K562 (cell line): Measurements from ENCODE around the gene PGPEP1. TPM values are rescaled to one million over a fixed set of nuclear protein-coding genes. Genes with fewer than 3 reads are reported as not detected.

Experiments
- ADNP ChIP-seq: fragments of 200-800 bp; sonication (Bioruptor generic); IDR thresholded peaks from 2 replicates; pipeline ENCODE4 v1.6.1; 2016; ENCODE audit warnings: missing genetic modification characterization, missing compliant biosample characterization
- BCOR ChIP-seq: fragments of 450-650 bp; IDR thresholded peaks from 2 replicates; pipeline ENCODE4 v1.6.1; 2016
- BRD9 ChIP-seq: fragments of 450-650 bp; IDR thresholded peaks from 2 replicates; pipeline ENCODE4 v1.6.1; 2018; ENCODE audit warnings: low read depth; ENCODE audit not compliant: partially characterized antibody
- CC2D1A ChIP-seq: fragments of 450-650 bp; IDR thresholded peaks from 2 replicates; pipeline ENCODE4 v1.6.1; 2017; ENCODE audit warnings: mild to moderate bottlenecking
- CEBPZ ChIP-seq: fragments of 150-350 bp; IDR thresholded peaks from 2 replicates; pipeline ENCODE4 v1.6.1; 2014; ENCODE audit warnings: low read depth, mild to moderate bottlenecking, low read length, borderline replicate concordance
- ETV1 ChIP-seq: fragments of 450-650 bp; conservative IDR thresholded peaks from 2 replicates; pipeline ENCODE4 v1.6.1; 2016; ENCODE audit warnings: missing genetic modification characterization, control low read depth, low read depth, missing compliant biosample characterization
- FOXJ3 ChIP-seq: sonication (generic); formaldehyde crosslinking; IDR thresholded peaks from 2 replicates; pipeline ENCODE4 v1.4.0; 2020; ENCODE audit warnings: mild to moderate bottlenecking, missing genetic modification reagents
- GABPB1 ChIP-seq: sonication (generic); formaldehyde crosslinking; IDR thresholded peaks from 2 replicates; pipeline ENCODE4 v1.8.0; 2022; ENCODE audit warnings: mild to moderate bottlenecking, missing genetic modification reagents
- SMARCA5 ChIP-seq: fragments of 450-650 bp; IDR thresholded peaks from 2 replicates; pipeline ENCODE4 v1.6.1; 2016
- SRF ChIP-seq, 2 experiments: fragments of 250-450, 450-650 bp in 1 of 2; sonication (Bioruptor Pico) in 1 of 2; sonication (generic) in 1 of 2; formaldehyde crosslinking; IDR thresholded peaks; 2 replicates each; pipeline versions ENCODE4 v1.5.0 to v1.5.1; 2020 to 2022; ENCODE audit warnings: mild to moderate bottlenecking in 1 of 2, missing genetic modification reagents in 1 of 2
- U2AF1 ChIP-seq: fragments of 200-400 bp; formaldehyde crosslinking; optimal IDR thresholded peaks from 2 replicates; pipeline ENCODE3; 2017; ENCODE audit warnings: mild to moderate bottlenecking, low read depth, low read length, moderate library complexity
- ZBTB1 ChIP-seq: sonication (generic); formaldehyde crosslinking; IDR thresholded peaks from 2 replicates; pipeline ENCODE4 v1.8.1; 2023; ENCODE audit warnings: missing genetic modification reagents, low read depth, mild to moderate bottlenecking, borderline replicate concordance
- ZFX ChIP-seq: sonication (generic); formaldehyde crosslinking; IDR thresholded peaks from 2 replicates; pipeline ENCODE4 v1.8.0; 2022; ENCODE audit warnings: mild to moderate bottlenecking, missing genetic modification reagents, moderate library complexity
- ZNF224 ChIP-seq: sonication (generic); formaldehyde crosslinking; IDR thresholded peaks from 2 replicates; pipeline ENCODE4 v1.8.0; 2022; ENCODE audit warnings: mild to moderate bottlenecking, missing genetic modification reagents
- ZNF23 ChIP-seq: fragments of 250-450 bp; sonication (Bioruptor Pico); IDR thresholded peaks from 2 replicates; pipeline ENCODE4 v1.4.0; 2020; ENCODE audit warnings: mild to moderate bottlenecking
- ZNF444 ChIP-seq: fragments of 250-450 bp; sonication (Bioruptor Pico); IDR thresholded peaks from 2 replicates; pipeline ENCODE4 v1.4.0; 2020; ENCODE audit warnings: mild to moderate bottlenecking, moderate library complexity
- polyA plus RNA-seq, 8 experiments: library from polyadenylated mRNA; depleted of rRNA in 4 of 8; stranded (reverse) in 5 of 8; unstranded in 3 of 8; fragments of >200 nt; fragmentation: Nextera tagmentation in 2 of 8; fragmentation: Illumina TruSeq in 1 of 8; extraction: Ambion mirVana in 2 of 8; extraction: Trizol in 1 of 8; gene quantifications; 2 replicates each; pipeline versions ENCODE4 v1.2.1 to v1.2.3, GENCODE V29; 2011 to 2014; ENCODE audit warnings: inconsistent platforms in 1 of 8, missing spikeins in 1 of 8
- total RNA-seq, 7 experiments: library from RNA; depleted of rRNA in 6 of 7; stranded (reverse); fragments of >200 nt in 6 of 7; fragmentation: Illumina TruSeq in 2 of 7; extraction: Trizol in 2 of 7; gene quantifications; 2 replicates each; pipeline versions ENCODE4 v1.2.1 to v1.2.3, GENCODE V29; 2011 to 2021; ENCODE audit warnings: low replicate concordance in 1 of 7
- TF ChIP-seq, protein P1 (sequence below): fragments of 250-450 bp; sonication (Bioruptor Pico); IDR thresholded peaks from 2 replicates; pipeline ENCODE4 v1.4.0; 2020
- TF ChIP-seq, protein P2 (sequence below), 2 experiments: fragments of 150-350 bp in 1 of 2; IDR thresholded peaks; 2 replicates each; pipeline ENCODE4 v1.6.1; 2012 to 2016; ENCODE audit warnings: low read depth in 2 of 2, low read length in 2 of 2, mild to moderate bottlenecking in 1 of 2, moderate library complexity in 1 of 2

The PGPEP1 gene
- total and polyA plus RNA-seq, 9 of the 15 experiments (the other 6 are each of a cell fraction or from before 2014, with no cell fraction given) = 10.0 to 69.6 (median 33.5) TPM

DNA sequence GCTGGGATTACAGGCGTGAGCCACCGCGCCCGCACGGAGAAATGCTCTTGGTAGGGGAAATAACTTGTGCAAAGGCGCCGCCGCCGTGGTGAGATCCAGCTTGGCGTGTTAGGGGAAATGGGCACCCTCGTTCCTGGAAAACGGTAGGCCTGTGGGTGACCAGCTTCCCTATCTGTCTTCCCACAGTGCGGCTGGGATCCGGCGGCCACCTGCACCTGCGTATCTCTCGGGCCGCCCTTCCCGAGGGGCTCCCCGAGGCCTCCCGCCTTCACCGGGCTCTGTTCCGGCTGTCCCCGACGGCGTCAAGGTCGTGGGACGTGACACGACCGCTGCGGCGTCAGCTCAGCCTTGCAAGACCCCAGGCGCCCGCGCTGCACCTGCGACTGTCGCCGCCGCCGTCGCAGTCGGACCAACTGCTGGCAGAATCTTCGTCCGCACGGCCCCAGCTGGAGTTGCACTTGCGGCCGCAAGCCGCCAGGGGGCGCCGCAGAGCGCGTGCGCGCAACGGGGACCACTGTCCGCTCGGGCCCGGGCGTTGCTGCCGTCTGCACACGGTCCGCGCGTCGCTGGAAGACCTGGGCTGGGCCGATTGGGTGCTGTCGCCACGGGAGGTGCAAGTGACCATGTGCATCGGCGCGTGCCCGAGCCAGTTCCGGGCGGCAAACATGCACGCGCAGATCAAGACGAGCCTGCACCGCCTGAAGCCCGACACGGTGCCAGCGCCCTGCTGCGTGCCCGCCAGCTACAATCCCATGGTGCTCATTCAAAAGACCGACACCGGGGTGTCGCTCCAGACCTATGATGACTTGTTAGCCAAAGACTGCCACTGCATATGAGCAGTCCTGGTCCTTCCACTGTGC is 47.9 kb downstream of the PGPEP1 start (continued):
- peak; percentile 51; the same call in 1 of the 2 replicates for TF ChIP-seq CC2D1A
- TF ChIP-seq, protein P1, sequence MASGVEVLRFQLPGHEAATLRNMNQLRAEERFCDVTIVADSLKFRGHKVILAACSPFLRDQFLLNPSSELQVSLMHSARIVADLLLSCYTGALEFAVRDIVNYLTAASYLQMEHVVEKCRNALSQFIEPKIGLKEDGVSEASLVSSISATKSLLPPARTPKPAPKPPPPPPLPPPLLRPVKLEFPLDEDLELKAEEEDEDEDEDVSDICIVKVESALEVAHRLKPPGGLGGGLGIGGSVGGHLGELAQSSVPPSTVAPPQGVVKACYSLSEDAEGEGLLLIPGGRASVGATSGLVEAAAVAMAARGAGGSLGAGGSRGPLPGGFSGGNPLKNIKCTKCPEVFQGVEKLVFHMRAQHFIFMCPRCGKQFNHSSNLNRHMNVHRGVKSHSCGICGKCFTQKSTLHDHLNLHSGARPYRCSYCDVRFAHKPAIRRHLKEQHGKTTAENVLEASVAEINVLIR (CRISPR knock-in tag) = 0 out of 2 replicates have a peak, but pooled peaks have one; percentile 37
- TF ChIP-seq ADNP (tag) = 0 out of 2 replicates have a peak, but pooled peaks have one; percentile 14
- peak; percentile 96 for TF ChIP-seq BCOR
- peak; percentile 93; the same call in 1 of the 2 replicates for TF ChIP-seq SMARCA5
- 0 out of 2 replicates have a peak, but pooled peaks have one; percentile 13 for TF ChIP-seq ZNF444 (CRISPR knock-in tag)
- TF ChIP-seq CEBPZ = no peak
- no peak for TF ChIP-seq FOXJ3 (CRISPR knock-in tag)
- TF ChIP-seq GABPB1 = peak; percentile 89
- no peak for TF ChIP-seq ZNF23 (CRISPR knock-in tag)
- peak; percentile 78 for TF ChIP-seq ZFX
- TF ChIP-seq SRF (CRISPR knock-in tag; IDR thresholded peaks at IDR 0.05) = peak; percentile 41 to 61; a peak in 2 of 4 replicates
- TF ChIP-seq ZNF224 (CRISPR knock-in tag) = 0 out of 2 replicates have a peak, but pooled peaks have one; percentile 65
- no peak for TF ChIP-seq BRD9
- peak; percentile 100 for TF ChIP-seq U2AF1
- peak; percentile 81 for TF ChIP-seq ZBTB1 (CRISPR knock-in tag)
- TF ChIP-seq ETV1 (tag) = no peak
- TF ChIP-seq, protein P2, sequence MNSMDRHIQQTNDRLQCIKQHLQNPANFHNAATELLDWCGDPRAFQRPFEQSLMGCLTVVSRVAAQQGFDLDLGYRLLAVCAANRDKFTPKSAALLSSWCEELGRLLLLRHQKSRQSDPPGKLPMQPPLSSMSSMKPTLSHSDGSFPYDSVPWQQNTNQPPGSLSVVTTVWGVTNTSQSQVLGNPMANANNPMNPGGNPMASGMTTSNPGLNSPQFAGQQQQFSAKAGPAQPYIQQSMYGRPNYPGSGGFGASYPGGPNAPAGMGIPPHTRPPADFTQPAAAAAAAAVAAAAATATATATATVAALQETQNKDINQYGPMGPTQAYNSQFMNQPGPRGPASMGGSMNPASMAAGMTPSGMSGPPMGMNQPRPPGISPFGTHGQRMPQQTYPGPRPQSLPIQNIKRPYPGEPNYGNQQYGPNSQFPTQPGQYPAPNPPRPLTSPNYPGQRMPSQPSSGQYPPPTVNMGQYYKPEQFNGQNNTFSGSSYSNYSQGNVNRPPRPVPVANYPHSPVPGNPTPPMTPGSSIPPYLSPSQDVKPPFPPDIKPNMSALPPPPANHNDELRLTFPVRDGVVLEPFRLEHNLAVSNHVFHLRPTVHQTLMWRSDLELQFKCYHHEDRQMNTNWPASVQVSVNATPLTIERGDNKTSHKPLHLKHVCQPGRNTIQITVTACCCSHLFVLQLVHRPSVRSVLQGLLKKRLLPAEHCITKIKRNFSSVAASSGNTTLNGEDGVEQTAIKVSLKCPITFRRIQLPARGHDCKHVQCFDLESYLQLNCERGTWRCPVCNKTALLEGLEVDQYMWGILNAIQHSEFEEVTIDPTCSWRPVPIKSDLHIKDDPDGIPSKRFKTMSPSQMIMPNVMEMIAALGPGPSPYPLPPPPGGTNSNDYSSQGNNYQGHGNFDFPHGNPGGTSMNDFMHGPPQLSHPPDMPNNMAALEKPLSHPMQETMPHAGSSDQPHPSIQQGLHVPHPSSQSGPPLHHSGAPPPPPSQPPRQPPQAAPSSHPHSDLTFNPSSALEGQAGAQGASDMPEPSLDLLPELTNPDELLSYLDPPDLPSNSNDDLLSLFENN (IDR thresholded peaks at IDR 0.05; ENCODE audit: low read depth in 2 of 2, low read length in 2 of 2) = peak in 1 of 2 experiments; percentile 43; a peak in 1 of 4 replicates
